SK-N-SH (cell line): Measurements from ENCODE around the gene CLEC4M. TPM values are rescaled to one million over a fixed set of nuclear protein-coding genes. Genes with fewer than 3 reads are reported as not detected.

ENCODE experiments used
- CTCF ChIA-PET: fragments of 300-600, 350-600 bp; formaldehyde crosslinking; extraction: SDS; loops from one replicate; lab custom pipeline; 2021; lab: Yijun Ruan, JAX
- POLR2A ChIA-PET: fragments of 350-600 bp; sonication (Branson Sonifier 250); formaldehyde crosslinking; extraction: SDS; loops from one replicate; lab custom pipeline; 2020; ENCODE audit warnings: antibody characterized with exemption, inconsistent platforms; lab: Yijun Ruan, JAX
- DNase-seq: peaks from one replicate; pipeline ENCODE4 v3.0.0; 2012
- H2AFZ ChIP-seq: fragments of 200-600 bp; sonication (generic); 2 replicates; pipeline ENCODE4 v1.8.1; 2016; ENCODE audit warnings: antibody characterized with exemption, mild to moderate bottlenecking, low read depth
- H3F3A ChIP-seq: fragments of 200-600 bp; sonication (generic); replicated peaks from 2 replicates; pipeline ENCODE3; 2016; ENCODE audit warnings: antibody characterized with exemption, mild to moderate bottlenecking; ENCODE audit not compliant: insufficient read depth
- H3K27ac ChIP-seq, 2 experiments: fragments of 200-500 bp in 1 of 2; fragments of 200-600 bp in 1 of 2; sonication (Bioruptor generic) in 1 of 2; sonication (generic), shearing (Covaris generic) in 1 of 2; 2 replicates each; pipeline versions ENCODE4 v1.5.1 to v1.6.1; 2014 to 2016; ENCODE audit warnings: low read depth in 2 of 2, inconsistent platforms in 1 of 2, low read length in 1 of 2, mild to moderate bottlenecking in 1 of 2, mixed read lengths in 1 of 2
- H3K27me3 ChIP-seq: fragments of 200-600 bp; sonication (generic), shearing (Covaris generic); 2 replicates; pipeline ENCODE4 v1.6.1; 2016; ENCODE audit warnings: mixed run types; ENCODE audit not compliant: insufficient read depth
- H3K36me3 ChIP-seq, 2 experiments: fragments of 200-500 bp in 1 of 2; fragments of 200-600 bp in 1 of 2; sonication (Bioruptor generic) in 1 of 2; sonication (generic) in 1 of 2; replicated peaks in 1 of 2; 2 replicates each; pipeline versions ENCODE3 to v1.5.1; 2014 to 2016; ENCODE audit warnings: low read length in 1 of 2, mild to moderate bottlenecking in 1 of 2; ENCODE audit not compliant: insufficient read depth in 2 of 2, control insufficient read depth in 1 of 2
- H3K4me1 ChIP-seq, 2 experiments: fragments of 200-500 bp in 1 of 2; fragments of 200-600 bp in 1 of 2; sonication (Bioruptor generic) in 1 of 2; sonication (generic), shearing (Covaris generic) in 1 of 2; 2 replicates each; pipeline versions ENCODE4 v1.5.1 to v1.6.1; 2014 to 2016; ENCODE audit warnings: low read depth in 1 of 2, low read length in 1 of 2, mixed run types in 1 of 2; ENCODE audit not compliant: insufficient read depth in 2 of 2, control insufficient read depth in 1 of 2
- H3K4me2 ChIP-seq: fragments of 200-600 bp; sonication (generic), shearing (Covaris generic); 2 replicates; pipeline ENCODE4 v1.6.1; 2017; ENCODE audit warnings: mixed run types
- H3K4me3 ChIP-seq, 2 experiments: fragments of 200-500 bp in 1 of 2; fragments of 200-600 bp in 1 of 2; sonication (Bioruptor generic) in 1 of 2; sonication (generic), shearing (Covaris generic) in 1 of 2; 2 replicates each; pipeline versions ENCODE4 v1.5.1 to v1.8.1; 2014 to 2016; ENCODE audit warnings: low read depth in 2 of 2, inconsistent platforms in 1 of 2, low read length in 1 of 2, mild to moderate bottlenecking in 1 of 2, mixed read lengths in 1 of 2, moderate library complexity in 1 of 2
- H3K79me2 ChIP-seq: fragments of 200-600 bp; sonication (generic); 2 replicates; pipeline ENCODE4 v1.8.1; 2017; ENCODE audit warnings: mild to moderate bottlenecking; ENCODE audit not compliant: insufficient read depth
- H3K9ac ChIP-seq: fragments of 200-600 bp; sonication (generic); 2 replicates; pipeline ENCODE4 v1.6.1; 2017; ENCODE audit warnings: mixed run types
- H3K9me2 ChIP-seq: fragments of 200-600 bp; sonication (generic); 2 replicates; pipeline ENCODE4 v1.6.1; 2017; ENCODE audit warnings: mixed run types
- H3K9me3 ChIP-seq: fragments of 200-600 bp; sonication (generic); 2 replicates; pipeline ENCODE4 v1.6.1; 2017; ENCODE audit warnings: mixed run types, mild to moderate bottlenecking, moderate library complexity
- H4K20me1 ChIP-seq: fragments of 200-600 bp; sonication (generic); 2 replicates; pipeline ENCODE4 v1.6.1; 2017; ENCODE audit warnings: mild to moderate bottlenecking, mixed run types; ENCODE audit not compliant: insufficient read depth
- CTCF ChIP-seq: fragments of 200-600 bp; sonication (generic); IDR thresholded peaks from 2 replicates; pipeline ENCODE4 v1.6.1; 2017; ENCODE audit warnings: antibody characterized with exemption, mild to moderate bottlenecking, moderate library complexity
- ELF1 ChIP-seq: IDR thresholded peaks from 2 replicates; pipeline ENCODE4 v1.4.0; 2012
- FOXM1 ChIP-seq: IDR thresholded peaks from 2 replicates; pipeline ENCODE4 v1.4.0; 2012; ENCODE audit warnings: low read depth, mild to moderate bottlenecking
- GABPA ChIP-seq: IDR thresholded peaks from 2 replicates; pipeline ENCODE4 v1.4.0; 2012; ENCODE audit warnings: low read depth, mild to moderate bottlenecking
- GATA2 ChIP-seq: sonication (generic); formaldehyde crosslinking; IDR thresholded peaks from 2 replicates; pipeline ENCODE4 v1.5.0; 2020; ENCODE audit warnings: mild to moderate bottlenecking, missing genetic modification reagents
- JUND ChIP-seq: IDR thresholded peaks from 2 replicates; pipeline ENCODE4 v1.4.0; 2012
- NFIC ChIP-seq: IDR thresholded peaks from 2 replicates; pipeline ENCODE4 v1.4.0; 2012; ENCODE audit warnings: borderline replicate concordance
- PBX3 ChIP-seq: IDR thresholded peaks from 2 replicates; pipeline ENCODE4; 2012
- POLR2AphosphoS5 ChIP-seq: IDR thresholded peaks from 2 replicates; pipeline ENCODE4 v1.6.1; 2012; ENCODE audit warnings: low read depth, low read length
- RCOR1 ChIP-seq: fragments of 150-350 bp; IDR thresholded peaks from 2 replicates; pipeline ENCODE4 v1.6.1; 2017; ENCODE audit warnings: antibody characterized with exemption, low read length
- REST ChIP-seq: IDR thresholded peaks from 2 replicates; pipeline ENCODE4 v1.6.1; 2012; ENCODE audit warnings: mild to moderate bottlenecking, low read depth, low read length, moderate library complexity
- RXRA ChIP-seq: IDR thresholded peaks from 2 replicates; pipeline ENCODE4 v1.4.0; 2012; ENCODE audit warnings: low read depth, mild to moderate bottlenecking, borderline replicate concordance
- SMC3 ChIP-seq: IDR thresholded peaks from 2 replicates; pipeline ENCODE4 v1.6.1; 2012; ENCODE audit warnings: low read depth, low read length, improper control_type of control experiment
- TAF1 ChIP-seq: IDR thresholded peaks from 2 replicates; pipeline ENCODE4 v1.6.1; 2012; ENCODE audit warnings: low read depth, mild to moderate bottlenecking, low read length, moderate library complexity, borderline replicate concordance
- YY1 ChIP-seq: IDR thresholded peaks from 2 replicates; pipeline ENCODE4 v1.4.0; 2012; ENCODE audit warnings: low read depth, mild to moderate bottlenecking
- WGBS: methylation state at CpG from one replicate; pipeline ENCODE4 v1.1.6; 2017; ENCODE audit warnings: low lambda C conversion rate; 5-methylcytosine and 5-hydroxymethylcytosine counted together
- polyA plus RNA-seq, 3 experiments: library from polyadenylated mRNA; depleted of rRNA; stranded (reverse); fragments of >200 nt; gene quantifications; 2 replicates each; pipeline ENCODE4 v1.2.3, GENCODE V29; 2012

The CLEC4M gene
- polyA plus RNA-seq, 1 of the 3 experiments (the other 2 are of a cell fraction) = not detected

- no peaks in the 10 kb centered on the region for H3K4me1 ChIP-seq
- H3K9me3 ChIP-seq = no peaks in the 10 kb centered on the region
- 2% methylated on average over 10 of the region's 67 CpGs for WGBS
- H3K4me2 ChIP-seq = no peak overlapping the region
- POLR2A ChIA-PET = no interaction called here
- no peaks in the 10 kb centered on the region for H3K9me2 ChIP-seq
- no peak overlapping the region for H3K4me3 ChIP-seq
- no peak for DNase-seq
- H3K9ac ChIP-seq = no peak overlapping the region
- H2AFZ ChIP-seq = no peak overlapping the region
- CTCF ChIA-PET = interaction anchor here (1.5 to 2.9 kb wide), 3 partner anchors 11 to 220 kb away, joined by 4 to 11 read pairs (median 8); no protein-coding TSS in a partner anchor
- no peaks in the 10 kb centered on the region for H4K20me1 ChIP-seq
- no peaks in the 10 kb centered on the region for H3K36me3 ChIP-seq
- TF ChIP-seq REST = no peak
- TF ChIP-seq ELF1 = no peak
- no peak for TF ChIP-seq JUND
- no peak for TF ChIP-seq GATA2
- H3F3A ChIP-seq = no peaks in the 10 kb centered on the region
- H3K27ac ChIP-seq = no peak overlapping the region
- no peaks in the 10 kb centered on the region for H3K79me2 ChIP-seq
- H3K27me3 ChIP-seq = peaks cover 61% of the 10 kb centered on the region
Observed at GRCh38 chr19:7788178-7788932, 25.3 kb downstream of the CLEC4M start.

- no peak overlapping the region for H3K4me2 ChIP-seq
- H4K20me1 ChIP-seq = no peaks in the 10 kb centered on the region
- POLR2A ChIA-PET = no interaction called here
- H3K27me3 ChIP-seq = peaks cover 56% of the 10 kb centered on the region
- no peak overlapping the region for H3K9ac ChIP-seq
- TF ChIP-seq FOXM1 = no peak
- no peak for TF ChIP-seq RCOR1
- no peak for TF ChIP-seq NFIC
- no peak for TF ChIP-seq GABPA
- no peak for TF ChIP-seq TAF1
- no peak for TF ChIP-seq SMC3
- TF ChIP-seq RXRA = no peak
- no peak for TF ChIP-seq REST
- TF ChIP-seq POLR2AphosphoS5 = no peak
- TF ChIP-seq PBX3 = no peak
- no peak for TF ChIP-seq YY1
- no peak for TF ChIP-seq CTCF
- TF ChIP-seq, all 33 proteins: peak for 0
- H3K4me1 ChIP-seq = no peaks in the 10 kb centered on the region
- H3K4me3 ChIP-seq = no peak overlapping the region
- DNase-seq = no peak
- no peak overlapping the region for H3K27ac ChIP-seq
- H3F3A ChIP-seq = no peaks in the 10 kb centered on the region
- no peaks in the 10 kb centered on the region for H3K36me3 ChIP-seq
- H3K9me2 ChIP-seq = no peaks in the 10 kb centered on the region
- no peaks in the 10 kb centered on the region for H3K9me3 ChIP-seq
- CTCF ChIA-PET = interaction anchor here (1.6 to 2.9 kb wide), 2 partner anchors 10 to 220 kb away, joined by 4 to 11 read pairs; no protein-coding TSS in a partner anchor
- H2AFZ ChIP-seq = no peak overlapping the region
- no peaks in the 10 kb centered on the region for H3K79me2 ChIP-seq
- 0% methylated on average over 1 of the region's 23 CpGs for WGBS
Observed at GRCh38 chr19:7788933-7789323, 25.9 kb downstream of the CLEC4M start.
